K562 (cell line): ENCODE results near the gene GRXCR2. TPM values are rescaled to one million over a fixed set of nuclear protein-coding genes. Genes with fewer than 3 reads are reported as not detected.

Experiments
- ATAC-seq: fragments of 200-7000 bp; cut with Tn5 transposase; 3 replicates; pipeline ENCODE4 v1.9.1; 2020; ENCODE audit warnings: moderate library complexity
- BruUV-seq: library from RNA; stranded (reverse); fragments of 400-500 nt; replicated peaks from 2 replicates; lab custom pipeline; 2021; lab: Mats Ljungman, UMichigan
- CTCF ChIA-PET: fragments of 300-600 bp; formaldehyde crosslinking; extraction: SDS; loops from one replicate; lab custom pipeline; 2021; ENCODE audit warnings: low intra/inter-chr PET ratio; lab: Yijun Ruan, JAX
- POLR2A ChIA-PET: fragments of 300-600, 350-650 bp; sonication (Branson Sonifier 250); formaldehyde crosslinking; extraction: SDS; loops from one replicate; lab custom pipeline; 2021; ENCODE audit warnings: antibody characterized with exemption, inconsistent platforms; lab: Yijun Ruan, JAX
- DNase-seq, 4 experiments: peaks; one replicate each; pipeline versions ENCODE4 v3.0.0 to v3.0.0-alpha.2; 2011 to 2018; ENCODE audit warnings: low spot score in 3 of 4, mixed read lengths in 3 of 4; ENCODE audit errors: extremely low read depth in 1 of 4
- FAIRE-seq: peaks from 2 replicates; lab custom pipeline; 2011; peaks lifted over from hg19 to GRCh38; lab: Jason Lieb, UNC
- H2AFZ ChIP-seq: 2 replicates; pipeline ENCODE4 v1.6.0; 2011; ENCODE audit warnings: low read depth, low read length, control low read depth, inconsistent platforms
- H3K27ac ChIP-seq: fragments of 200-600 bp; 3 replicates; pipeline ENCODE4 v1.8.0; 2011; ENCODE audit warnings: low read depth, mild to moderate bottlenecking, control low read depth, inconsistent platforms, low read length, moderate library complexity, mixed read lengths; ENCODE audit errors: extremely low read depth
- H3K27me3 ChIP-seq, 2 experiments: fragments of 300-600 bp in 1 of 2; 2 replicates in 1 of 2; 3 replicates in 1 of 2; pipeline versions ENCODE4 v1.6.0 to v1.8.0; 2011; ENCODE audit warnings: inconsistent platforms in 2 of 2, low read length in 2 of 2, mild to moderate bottlenecking in 1 of 2, mixed read lengths in 1 of 2, moderate library complexity in 1 of 2; ENCODE audit not compliant: control insufficient read depth in 2 of 2, insufficient read depth in 2 of 2
- H3K36me3 ChIP-seq: fragments of 300-600 bp; 3 replicates; pipeline ENCODE4 v1.8.0; 2011; ENCODE audit warnings: mild to moderate bottlenecking, low read length, inconsistent platforms; ENCODE audit not compliant: control insufficient read depth, insufficient read depth
- H3K4me1 ChIP-seq, 2 experiments: fragments of 200-600 bp in 1 of 2; replicated peaks in 1 of 2; 2 replicates in 1 of 2; 3 replicates in 1 of 2; pipeline versions ENCODE4 v1.5.1 to v1.8.0; 2011; ENCODE audit warnings: inconsistent platforms in 2 of 2, low read length in 2 of 2, mild to moderate bottlenecking in 1 of 2, mixed read lengths in 1 of 2, moderate library complexity in 1 of 2; ENCODE audit not compliant: control insufficient read depth in 2 of 2, insufficient read depth in 2 of 2
- H3K4me2 ChIP-seq: 2 replicates; pipeline ENCODE4 v1.6.1; 2011; ENCODE audit warnings: low read length, control low read depth, inconsistent platforms, mixed read lengths; ENCODE audit not compliant: insufficient read depth
- H3K4me3 ChIP-seq: fragments of 200-600 bp; sonication (generic), shearing (Covaris generic); 2 replicates; pipeline ENCODE4 v1.5.1; 2016; ENCODE audit warnings: control low read depth, inconsistent platforms
- H3K79me2 ChIP-seq: fragments of 200-600 bp; 3 replicates; pipeline ENCODE4 v1.8.0; 2011; ENCODE audit warnings: low read length, inconsistent platforms; ENCODE audit not compliant: control insufficient read depth, insufficient read depth
- H3K9ac ChIP-seq, 2 experiments: 2 replicates each; pipeline versions ENCODE4 v1.6.0 to v1.6.1; 2011; ENCODE audit warnings: low read depth in 2 of 2, low read length in 2 of 2, control low read depth in 1 of 2, inconsistent platforms in 1 of 2, mild to moderate bottlenecking in 1 of 2, mixed read lengths in 1 of 2; ENCODE audit not compliant: insufficient read depth in 1 of 2
- H3K9me1 ChIP-seq: one replicate; pipeline ENCODE4 v1.6.0; 2011; ENCODE audit warnings: inconsistent platforms, mild to moderate bottlenecking, low read length, moderate library complexity; ENCODE audit not compliant: control insufficient read depth, insufficient read depth
- H3K9me3 ChIP-seq: replicated peaks from 2 replicates; pipeline ENCODE4 v1.5.1; 2011; ENCODE audit warnings: low read depth, low read length, inconsistent platforms; ENCODE audit not compliant: control insufficient read depth, insufficient read depth
- H4K20me1 ChIP-seq: replicated peaks from 2 replicates; pipeline ENCODE4 v1.6.1; 2011; ENCODE audit warnings: low read length, inconsistent platforms, mixed read lengths; ENCODE audit not compliant: control insufficient read depth, insufficient read depth
- NR4A1 ChIP-seq, 2 experiments: fragments of 250-450 bp in 1 of 2; fragments of 450-650 bp in 1 of 2; sonication (Bioruptor Pico) in 1 of 2; IDR thresholded peaks; 2 replicates each; pipeline versions ENCODE4 v1.4.0 to v1.6.1; 2016 to 2020; ENCODE audit warnings: mild to moderate bottlenecking in 2 of 2, missing compliant biosample characterization in 1 of 2, missing genetic modification characterization in 1 of 2, moderate library complexity in 1 of 2
- TEAD4 ChIP-seq, 2 experiments: sonication (generic) in 1 of 2; formaldehyde crosslinking in 1 of 2; IDR thresholded peaks; 2 replicates each; pipeline versions ENCODE4 v1.6.1 to v1.8.0; 2012 to 2022; ENCODE audit warnings: borderline replicate concordance in 1 of 2, inconsistent platforms in 1 of 2, low read length in 1 of 2, mild to moderate bottlenecking in 1 of 2, missing genetic modification reagents in 1 of 2
- WGBS: fragments of 100-300 bp; shearing (Covaris generic); methylation state at CpG from one replicate; pipeline ENCODE4 v1.1.6; 2016; ENCODE audit warnings: low coverage, mixed read lengths; ENCODE audit not compliant: insufficient coverage; ENCODE audit errors: missing lambda C conversion rate; 5-methylcytosine and 5-hydroxymethylcytosine counted together
- in situ Hi-C: fragments of 300-500 bp; cut with MboI; formaldehyde crosslinking; loops from 4 replicates; pipeline ENCODE4 v1.15.0; 2018; ENCODE audit warnings: inconsistent platforms, mixed read lengths
- intact Hi-C: fragments of 100-400 bp; cut with micrococcal nuclease; formaldehyde crosslinking; loops from 2 replicates; pipeline ENCODE4 v1.14.2; 2022
- polyA plus RNA-seq, 8 experiments: library from polyadenylated mRNA; depleted of rRNA in 4 of 8; stranded (reverse) in 5 of 8; unstranded in 3 of 8; fragments of >200 nt; fragmentation: Nextera tagmentation in 2 of 8; fragmentation: Illumina TruSeq in 1 of 8; extraction: Ambion mirVana in 2 of 8; extraction: Trizol in 1 of 8; gene quantifications; 2 replicates each; pipeline versions ENCODE4 v1.2.1 to v1.2.3, GENCODE V29; 2011 to 2014; ENCODE audit warnings: inconsistent platforms in 1 of 8, missing spikeins in 1 of 8
- total RNA-seq, 7 experiments: library from RNA; depleted of rRNA in 6 of 7; stranded (reverse); fragments of >200 nt in 6 of 7; fragmentation: Illumina TruSeq in 2 of 7; extraction: Trizol in 2 of 7; gene quantifications; 2 replicates each; pipeline versions ENCODE4 v1.2.1 to v1.2.3, GENCODE V29; 2011 to 2021; ENCODE audit warnings: low replicate concordance in 1 of 7
- TF ChIP-seq, protein P1 (sequence below): fragments of 200-800 bp; sonication (Bioruptor generic); IDR thresholded peaks from 2 replicates; pipeline ENCODE4 v1.6.1; 2017; ENCODE audit warnings: missing genetic modification characterization, missing compliant biosample characterization
- TF ChIP-seq, protein P2 (sequence below): sonication (generic); formaldehyde crosslinking; IDR thresholded peaks from 2 replicates; pipeline ENCODE4 v1.8.1; 2023; ENCODE audit warnings: mild to moderate bottlenecking, missing genetic modification reagents

The GRXCR2 gene
- total and polyA plus RNA-seq, 9 of the 15 experiments (the other 6 are each of a cell fraction or from before 2014, with no cell fraction given), result not detected

- TF ChIP-seq TEAD4 (IDR thresholded peaks at IDR 0.05; ENCODE audit: low read length), result peak; percentile 59; the same call in 1 of the 2 replicates
- no peak for TF ChIP-seq TEAD4 (CRISPR knock-in tag; IDR thresholded peaks at IDR 0.05; ENCODE audit: borderline replicate concordance)
Measured at GRCh38 chr5:145858959-145859358, 13.9 kb downstream of the GRXCR2 start (continued).

DNA sequence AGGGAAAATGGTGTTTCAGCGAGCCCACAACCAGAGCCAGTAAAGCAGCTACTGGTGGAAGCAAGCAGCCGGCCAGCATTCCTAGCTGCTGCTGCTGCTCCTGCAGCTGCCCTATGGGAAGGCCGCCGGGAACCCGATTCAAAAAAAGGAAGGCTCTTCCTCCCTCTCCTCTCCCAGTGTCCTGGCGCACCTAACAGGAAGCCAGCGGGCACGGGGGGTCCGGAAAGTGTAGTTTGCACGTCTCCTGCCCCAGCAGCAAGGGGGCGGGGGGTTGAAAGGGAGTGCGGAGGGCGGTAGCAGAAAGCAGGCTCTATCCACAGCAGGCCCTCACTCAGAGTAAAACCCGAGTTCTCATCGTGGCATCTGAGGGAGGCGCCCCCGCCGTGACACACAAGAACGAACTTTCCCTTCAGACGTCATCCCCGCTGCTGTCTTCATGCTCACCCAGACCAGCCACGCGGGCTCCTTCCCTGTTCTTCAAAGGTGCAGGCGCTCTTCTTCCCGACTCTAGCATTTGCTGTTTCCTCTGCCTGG lies 16.5 kb downstream of the GRXCR2 start:
- Histone ChIP-seq H3K9me3 (no peaks in the 10 kb centered on the region), H4K20me1 (no peaks in the 10 kb centered on the region), H3K4me2 (peak overlapping the region; percentile 17; the same call in 1 of the 2 replicates), H3K36me3 (no peaks in the 10 kb centered on the region), H3K4me3 (no peak overlapping the region), H3K4me1 (peaks cover 23 to 63% of the 10 kb centered on the region in 2 experiments), H3K9ac (peak overlapping the region in 1 of 2 experiments; percentile 18; a peak in 1 of 4 replicates), H3K9me1 (no peaks in the 10 kb centered on the region), H3K79me2 (no peaks in the 10 kb centered on the region), H2AFZ (peak overlapping the region; percentile 88), H3K27ac (peak overlapping the region; percentile 93), H3K27me3 (no peaks in the 10 kb centered on the region)
- no TSS peak for BruUV-seq
- 89% methylated on average over 23 of the region's 25 CpGs for WGBS
- intact Hi-C loops, result no loop called here
- ChIA-PET CTCF (no interaction called here), POLR2A (interaction anchor here (0.5 to 1.7 kb wide), 2 partner anchors 26 to 325 kb away, joined by 3 to 5 read pairs; no protein-coding TSS in a partner anchor)
- DNase-seq (no peak), FAIRE-seq (no peak), ATAC-seq (no peak)
- in situ Hi-C loops, result no loop called here
- TF ChIP-seq, protein P1, sequence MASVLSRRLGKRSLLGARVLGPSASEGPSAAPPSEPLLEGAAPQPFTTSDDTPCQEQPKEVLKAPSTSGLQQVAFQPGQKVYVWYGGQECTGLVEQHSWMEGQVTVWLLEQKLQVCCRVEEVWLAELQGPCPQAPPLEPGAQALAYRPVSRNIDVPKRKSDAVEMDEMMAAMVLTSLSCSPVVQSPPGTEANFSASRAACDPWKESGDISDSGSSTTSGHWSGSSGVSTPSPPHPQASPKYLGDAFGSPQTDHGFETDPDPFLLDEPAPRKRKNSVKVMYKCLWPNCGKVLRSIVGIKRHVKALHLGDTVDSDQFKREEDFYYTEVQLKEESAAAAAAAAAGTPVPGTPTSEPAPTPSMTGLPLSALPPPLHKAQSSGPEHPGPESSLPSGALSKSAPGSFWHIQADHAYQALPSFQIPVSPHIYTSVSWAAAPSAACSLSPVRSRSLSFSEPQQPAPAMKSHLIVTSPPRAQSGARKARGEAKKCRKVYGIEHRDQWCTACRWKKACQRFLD (CRISPR knock-in tag), result no peak
- TF ChIP-seq, protein P2, sequence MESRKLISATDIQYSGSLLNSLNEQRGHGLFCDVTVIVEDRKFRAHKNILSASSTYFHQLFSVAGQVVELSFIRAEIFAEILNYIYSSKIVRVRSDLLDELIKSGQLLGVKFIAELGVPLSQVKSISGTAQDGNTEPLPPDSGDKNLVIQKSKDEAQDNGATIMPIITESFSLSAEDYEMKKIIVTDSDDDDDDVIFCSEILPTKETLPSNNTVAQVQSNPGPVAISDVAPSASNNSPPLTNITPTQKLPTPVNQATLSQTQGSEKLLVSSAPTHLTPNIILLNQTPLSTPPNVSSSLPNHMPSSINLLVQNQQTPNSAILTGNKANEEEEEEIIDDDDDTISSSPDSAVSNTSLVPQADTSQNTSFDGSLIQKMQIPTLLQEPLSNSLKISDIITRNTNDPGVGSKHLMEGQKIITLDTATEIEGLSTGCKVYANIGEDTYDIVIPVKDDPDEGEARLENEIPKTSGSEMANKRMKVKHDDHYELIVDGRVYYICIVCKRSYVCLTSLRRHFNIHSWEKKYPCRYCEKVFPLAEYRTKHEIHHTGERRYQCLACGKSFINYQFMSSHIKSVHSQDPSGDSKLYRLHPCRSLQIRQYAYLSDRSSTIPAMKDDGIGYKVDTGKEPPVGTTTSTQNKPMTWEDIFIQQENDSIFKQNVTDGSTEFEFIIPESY (CRISPR knock-in tag), result peak; percentile 72
- TF ChIP-seq NR4A1 (CRISPR knock-in tag; IDR thresholded peaks at IDR 0.05), result no peak
- TF ChIP-seq NR4A1 (tag; IDR thresholded peaks at IDR 0.05), result 0 out of 2 replicates have a peak, but pooled peaks have one; percentile 4
